Epithelial cell of prostate (primary cell): ENCODE results near the gene RAB8A.
"Not testable (repeated sequence)": the region's sequence is repeated elsewhere in the genome, so short reads cannot be mapped to it uniquely, and the experiment has no call there.

ENCODE experiments used
- DNase-seq: peaks from one replicate; pipeline ENCODE4 v3.0.0-alpha.2; 2011; ENCODE audit warnings: low read depth, low spot score
- H3K27ac ChIP-seq: fragments of 450-650 bp; 2 replicates; pipeline ENCODE4 v1.5.1; 2017; ENCODE audit warnings: mild to moderate bottlenecking

Gene RAB8A

DNA sequence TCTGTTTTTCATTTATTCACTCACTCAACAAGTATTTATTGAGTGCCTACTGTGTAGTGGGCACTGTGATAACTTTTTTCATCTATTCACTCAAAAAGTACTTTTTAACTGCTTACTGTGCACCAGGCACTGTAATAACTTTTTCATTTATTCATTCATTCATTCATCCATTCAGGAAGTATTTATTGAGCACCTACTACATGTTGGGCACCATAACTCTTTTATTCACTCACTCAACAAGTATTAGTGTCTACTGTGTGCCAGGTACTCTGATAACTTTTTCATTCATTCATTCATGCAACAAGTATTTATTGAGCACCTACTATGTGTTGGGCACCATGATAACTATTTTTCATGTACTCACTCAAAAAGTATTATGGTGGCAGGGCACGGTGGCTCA is 54.7 kb downstream of the RAB8A start:
- no peak for DNase-seq
- no peak overlapping the region for H3K27ac ChIP-seq

DNA sequence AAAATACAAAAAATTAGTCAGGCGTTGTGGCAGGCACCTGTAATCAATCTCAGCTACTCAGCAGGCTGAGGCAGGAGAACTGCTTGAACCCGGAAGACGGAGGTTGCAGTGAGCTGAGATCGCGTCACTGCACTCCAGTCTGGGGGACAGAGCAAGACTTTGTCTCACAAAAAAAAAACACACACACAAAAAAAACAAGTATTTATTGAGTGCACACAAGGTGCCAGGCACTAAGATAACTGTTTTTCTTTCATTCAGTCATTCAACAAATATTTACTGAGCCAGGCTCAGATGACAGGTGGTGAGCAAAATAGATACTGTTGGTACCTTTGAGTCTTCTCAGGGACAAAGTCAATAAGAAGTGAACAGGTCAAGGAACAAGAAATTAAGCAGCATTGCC is 55.4 kb downstream of the RAB8A start:
- H3K27ac ChIP-seq, result no peak overlapping the region
- DNase-seq, result no peak

DNA sequence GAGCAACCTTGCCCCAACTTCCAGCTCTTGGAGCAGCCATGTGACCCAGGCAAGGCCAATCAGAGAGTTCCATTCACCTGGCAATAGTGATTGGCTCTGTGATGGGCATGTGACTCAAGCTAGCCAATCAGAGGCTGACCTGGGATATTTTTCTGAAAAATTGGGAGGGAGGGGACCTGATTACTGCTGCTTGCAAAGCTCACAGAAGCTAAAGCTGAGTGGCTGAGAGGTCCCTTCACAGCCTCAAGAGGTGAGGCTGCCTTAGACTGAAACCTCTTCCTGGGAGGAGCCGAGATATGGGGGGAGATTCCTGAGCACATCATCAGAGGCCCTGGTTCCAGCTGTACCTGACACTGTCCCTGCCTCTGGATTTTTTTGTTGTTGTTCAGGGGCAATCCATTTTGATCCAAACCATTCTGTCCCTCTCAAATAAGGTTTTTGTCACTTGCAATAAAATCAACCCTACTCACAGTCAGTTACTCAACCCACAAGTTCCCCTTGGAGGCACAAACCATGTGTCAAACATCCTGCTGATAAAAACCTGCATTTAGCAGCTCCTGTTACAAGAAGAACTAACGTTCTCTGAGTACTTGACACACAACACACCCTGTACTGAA is 56.9 kb downstream of the RAB8A start:
- no peak for DNase-seq
- no peak overlapping the region for H3K27ac ChIP-seq

DNA sequence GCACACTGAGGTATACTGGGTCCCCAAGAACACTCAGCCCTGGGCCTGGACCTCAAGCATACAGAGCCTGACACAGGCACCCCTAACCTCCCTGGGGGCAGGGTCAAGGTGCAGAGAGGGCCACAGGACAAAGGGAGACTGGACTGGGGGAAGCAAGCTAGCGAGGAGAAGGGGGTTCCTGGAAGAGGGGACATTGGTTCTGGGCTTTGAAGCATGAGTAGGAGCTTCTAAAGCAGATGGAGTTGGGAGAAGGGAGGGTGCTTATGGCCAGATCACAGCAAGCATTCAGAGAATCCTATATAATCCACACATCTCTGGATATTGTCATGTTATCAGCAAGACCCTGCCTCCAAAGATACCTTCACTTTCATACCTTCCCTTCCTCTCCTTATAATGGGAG is 58.4 kb downstream of the RAB8A start:
- H3K27ac ChIP-seq, result no peak overlapping the region
- DNase-seq, result no peak

DNA sequence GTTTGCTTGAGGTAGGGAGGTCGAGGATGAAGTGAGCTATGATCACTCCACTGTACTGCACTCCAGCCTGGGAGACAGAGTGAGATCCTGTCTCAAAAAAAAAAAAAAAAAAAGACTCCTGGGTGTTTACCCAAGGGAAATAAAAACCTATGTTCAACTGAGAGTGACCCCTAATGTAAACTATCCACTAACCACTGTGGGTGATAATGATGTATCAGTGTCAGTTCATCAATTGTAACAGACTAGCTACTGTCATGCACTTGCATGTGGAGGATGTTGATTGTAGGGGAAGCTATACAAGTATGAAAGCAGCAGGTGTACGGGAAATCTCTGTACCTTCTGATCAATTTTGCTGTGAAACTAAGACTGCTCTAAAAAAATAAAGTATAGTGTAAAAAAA is 64.3 kb downstream of the RAB8A start:
- no peak overlapping the region for H3K27ac ChIP-seq
- no peak for DNase-seq

DNA sequence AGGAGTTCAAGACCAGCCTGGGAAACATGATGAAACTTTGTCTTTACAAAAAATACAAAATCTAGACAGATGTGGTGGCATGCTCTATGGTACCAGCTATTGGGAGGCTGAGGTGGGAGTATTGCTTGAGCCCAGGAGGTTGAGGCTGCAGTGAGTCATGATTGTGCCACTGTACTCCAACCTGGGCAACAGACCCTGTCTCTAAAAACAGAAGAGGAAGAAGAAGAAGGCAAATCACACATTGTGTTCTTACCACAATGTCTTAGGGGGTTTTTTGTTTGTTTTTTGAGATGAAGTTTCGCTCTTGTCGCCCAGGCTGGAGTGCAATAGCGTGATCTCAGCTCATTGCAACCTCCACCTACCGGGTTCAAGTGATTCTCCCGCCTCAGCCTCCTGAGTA is 67.2 kb downstream of the RAB8A start:
- not testable (repeated sequence) for DNase-seq, H3K27ac ChIP-seq

DNA sequence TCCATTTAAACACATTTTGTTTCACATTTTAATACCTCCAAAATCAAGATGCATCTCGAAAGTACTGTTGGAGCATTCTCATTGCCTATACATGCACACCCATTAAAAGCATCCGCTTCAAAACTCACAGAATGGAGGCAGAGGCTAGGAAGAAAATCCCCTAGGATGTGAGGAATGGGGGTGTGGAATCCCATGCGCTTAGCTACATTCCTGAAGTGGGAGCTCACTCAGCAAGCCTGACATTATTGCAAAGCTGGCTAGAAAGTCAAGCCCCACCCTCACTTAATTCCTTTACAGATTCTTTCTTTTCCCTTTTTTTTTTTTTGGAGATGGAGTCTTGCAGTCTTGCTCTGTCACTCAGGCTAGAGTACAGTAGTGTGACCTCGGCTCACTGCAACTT is 68.9 kb downstream of the RAB8A start:
- no peak for DNase-seq
- no peak overlapping the region for H3K27ac ChIP-seq
